BE2C (cell line): ENCODE results near the gene CALB2.

Source experiments
- DNase-seq: peaks from one replicate; pipeline ENCODE4 v3.0.0-alpha.2; 2020
- H3K27me3 ChIP-seq: fragments of 250-450 bp; sonication (Bioruptor Pico); 2 replicates; pipeline ENCODE4 v1.5.1; 2020; ENCODE audit warnings: mild to moderate bottlenecking
- H3K36me3 ChIP-seq: fragments of 250-450 bp; sonication (Bioruptor Pico); 2 replicates; pipeline ENCODE4 v1.5.1; 2020; ENCODE audit warnings: mild to moderate bottlenecking
- H3K4me1 ChIP-seq: fragments of 250-450 bp; sonication (Bioruptor Pico); 2 replicates; pipeline ENCODE4 v1.5.1; 2020
- H3K4me3 ChIP-seq: 2 replicates; pipeline ENCODE4 v1.5.1; 2011; ENCODE audit warnings: low read depth, low read length
- H3K9me3 ChIP-seq: fragments of 250-450 bp; sonication (Bioruptor Pico); 2 replicates; pipeline ENCODE4 v1.5.1; 2020
- CTCF ChIP-seq: IDR thresholded peaks from 2 replicates; pipeline ENCODE4 v1.5.1; 2012; ENCODE audit warnings: mild to moderate bottlenecking, low read depth, low read length

The CALB2 gene

GRCh38 chr16:71423865-71424264, 65.3 kb downstream of the CALB2 start:
- no peak overlapping the region for H3K4me3 ChIP-seq
- no peak for TF ChIP-seq CTCF
- H3K4me1 ChIP-seq, result no peaks in the 10 kb centered on the region
- H3K36me3 ChIP-seq, result no peaks in the 10 kb centered on the region
- DNase-seq, result no peak
- H3K27me3 ChIP-seq, result peaks cover 27% of the 10 kb centered on the region
- H3K9me3 ChIP-seq, result no peaks in the 10 kb centered on the region

- TF ChIP-seq CTCF, result no peak
- no peak overlapping the region for H3K4me3 ChIP-seq
- no peaks in the 10 kb centered on the region for H3K9me3 ChIP-seq
- no peak for DNase-seq
- H3K4me1 ChIP-seq, result no peaks in the 10 kb centered on the region
- H3K36me3 ChIP-seq, result no peaks in the 10 kb centered on the region
- peaks cover 27% of the 10 kb centered on the region for H3K27me3 ChIP-seq
These were observed 66.1 kb downstream of the CALB2 start for GRCh38 chr16:71424626-71425025.

GRCh38 chr16:71425746-71426068, 67.2 kb downstream of the CALB2 start:
- Histone ChIP-seq H3K9me3 (no peaks in the 10 kb centered on the region), H3K4me3 (peak overlapping the region; percentile 46), H3K27me3 (peaks cover 24% of the 10 kb centered on the region), H3K4me1 (no peaks in the 10 kb centered on the region), H3K36me3 (no peaks in the 10 kb centered on the region)
- DNase-seq, result no peak
- no peak for TF ChIP-seq CTCF

- peak overlapping the region; percentile 46 for H3K4me3 ChIP-seq
- H3K36me3 ChIP-seq, result no peaks in the 10 kb centered on the region
- peaks cover 24% of the 10 kb centered on the region for H3K27me3 ChIP-seq
- DNase-seq, result peak; percentile 68
- H3K4me1 ChIP-seq, result no peaks in the 10 kb centered on the region
- H3K9me3 ChIP-seq, result no peaks in the 10 kb centered on the region
- no peak for TF ChIP-seq CTCF
These were observed 67.8 kb downstream of the CALB2 start for GRCh38 chr16:71426069-71426879.

GRCh38 chr16:71426880-71427615, 68.5 kb downstream of the CALB2 start:
- TF ChIP-seq CTCF, result no peak
- no peaks in the 10 kb centered on the region for H3K4me1 ChIP-seq
- no peaks in the 10 kb centered on the region for H3K9me3 ChIP-seq
- H3K4me3 ChIP-seq, result no peak overlapping the region
- peaks cover 24% of the 10 kb centered on the region for H3K27me3 ChIP-seq
- no peak for DNase-seq
- H3K36me3 ChIP-seq, result no peaks in the 10 kb centered on the region

GRCh38 chr16:71428385-71428784, 69.9 kb downstream of the CALB2 start:
- no peak for TF ChIP-seq CTCF
- Histone ChIP-seq H3K36me3 (no peaks in the 10 kb centered on the region), H3K9me3 (no peaks in the 10 kb centered on the region), H3K27me3 (peaks cover 24% of the 10 kb centered on the region), H3K4me1 (no peaks in the 10 kb centered on the region), H3K4me3 (no peak overlapping the region)
- no peak for DNase-seq
